Subcutaneous abdominal adipose tissue (tissue), 5 donors: ENCODE results near the gene PRIM2.
"Not testable (repeated sequence)": the region's sequence is repeated elsewhere in the genome, so short reads cannot be mapped to it uniquely, and the experiment has no call there.

Experiments
- H3K27ac ChIP-seq: one replicate; pipeline ENCODE4 v1.7.0; 2013; ENCODE audit warnings: low read depth, mild to moderate bottlenecking, inconsistent platforms, low read length, moderate library complexity
- H3K27me3 ChIP-seq, 5 donors: one replicate each; pipeline ENCODE4 v1.7.0; 2013; ENCODE audit warnings: low read length in 5 of 5, inconsistent platforms in 1 of 5; ENCODE audit not compliant: control insufficient read depth in 5 of 5, insufficient read depth in 4 of 5
- H3K36me3 ChIP-seq, 5 donors: one replicate each; pipeline ENCODE4 v1.7.0; 2013; ENCODE audit warnings: low read length in 5 of 5; ENCODE audit not compliant: control insufficient read depth in 5 of 5, insufficient read depth in 5 of 5
- H3K4me1 ChIP-seq, 5 donors: one replicate each; pipeline ENCODE4 v1.7.0; 2013; ENCODE audit warnings: low read length in 5 of 5, mild to moderate bottlenecking in 3 of 5, moderate library complexity in 1 of 5; ENCODE audit not compliant: control insufficient read depth in 5 of 5, insufficient read depth in 5 of 5
- H3K4me3 ChIP-seq, 5 donors: one replicate each; pipeline ENCODE4 v1.7.0; 2013; ENCODE audit warnings: low read length in 5 of 5, low read depth in 1 of 5
- H3K9ac ChIP-seq, 5 donors: one replicate each; pipeline ENCODE4 v1.7.0; 2013; ENCODE audit warnings: low read length in 5 of 5, mild to moderate bottlenecking in 4 of 5, moderate library complexity in 3 of 5
- H3K9me3 ChIP-seq, 5 donors: one replicate each; pipeline ENCODE4 v1.7.0; 2013; ENCODE audit warnings: low read length in 5 of 5; ENCODE audit not compliant: control insufficient read depth in 5 of 5
- donor health status: healthy.
- donor health status: healthy.
- donor health status: healthy.
- donor health status: healthy.
- donor health status: healthy.

PRIM2 gene

GRCh38 chr6:57696382-57696781 lies 379.0 kb downstream of the PRIM2 start:
- not testable (repeated sequence) for H3K4me1 ChIP-seq, H3K4me3 ChIP-seq, H3K27me3 ChIP-seq, H3K27ac ChIP-seq, H3K9me3 ChIP-seq, H3K36me3 ChIP-seq, H3K9ac ChIP-seq
